HCT116 (cell line): ENCODE results near the gene BOD1.
"Not testable (repeated sequence)": the region's sequence is repeated elsewhere in the genome, so short reads cannot be mapped to it uniquely, and the experiment has no call there.

ENCODE experiments used
- ELF1 ChIP-seq: IDR thresholded peaks from 2 replicates; pipeline ENCODE4 v1.6.1; 2012; ENCODE audit warnings: low read depth, borderline replicate concordance
- POLR2A ChIP-seq: IDR thresholded peaks from 2 replicates; pipeline ENCODE4 v1.7.0; 2011; ENCODE audit warnings: borderline replicate concordance; ENCODE audit not compliant: insufficient read depth, insufficient read length; ENCODE audit errors: extremely low read depth
- POLR2AphosphoS5 ChIP-seq: IDR thresholded peaks from 2 replicates; pipeline ENCODE4 v1.6.1; 2011; ENCODE audit warnings: mild to moderate bottlenecking, low read depth, low read length, moderate library complexity
- RAD21 ChIP-seq: IDR thresholded peaks from 2 replicates; pipeline ENCODE4 v1.6.1; 2012; ENCODE audit warnings: low read depth, mild to moderate bottlenecking
- ZNF274 ChIP-seq: fragments of 200-500 bp; sonication (Bioruptor generic); IDR thresholded peaks from 2 replicates; pipeline ENCODE4 v1.6.1; 2014; ENCODE audit warnings: mild to moderate bottlenecking, low read depth, low read length, inconsistent platforms
- TF ChIP-seq, protein P1 (sequence below), 3 experiments: fragments of 200-600 bp in 1 of 3; sonication (generic) in 1 of 3; IDR thresholded peaks in 2 of 3; conservative IDR thresholded peaks in 1 of 3; 2 replicates each; pipeline ENCODE4 v1.5.1; 2012 to 2017; ENCODE audit warnings: low read depth in 2 of 3, low read length in 2 of 3, antibody characterized with exemption in 1 of 3, borderline replicate concordance in 1 of 3, control low read depth in 1 of 3, mild to moderate bottlenecking in 1 of 3, mixed read lengths in 1 of 3, mixed run types in 1 of 3, moderate library complexity in 1 of 3; ENCODE audit not compliant: insufficient read depth in 1 of 3
- TF ChIP-seq, protein P2 (sequence below): IDR thresholded peaks from 2 replicates; pipeline ENCODE4 v1.6.1; 2011; ENCODE audit warnings: mild to moderate bottlenecking, low read length, moderate library complexity; ENCODE audit not compliant: insufficient replicate concordance; ENCODE audit errors: extremely low read depth

DNA sequence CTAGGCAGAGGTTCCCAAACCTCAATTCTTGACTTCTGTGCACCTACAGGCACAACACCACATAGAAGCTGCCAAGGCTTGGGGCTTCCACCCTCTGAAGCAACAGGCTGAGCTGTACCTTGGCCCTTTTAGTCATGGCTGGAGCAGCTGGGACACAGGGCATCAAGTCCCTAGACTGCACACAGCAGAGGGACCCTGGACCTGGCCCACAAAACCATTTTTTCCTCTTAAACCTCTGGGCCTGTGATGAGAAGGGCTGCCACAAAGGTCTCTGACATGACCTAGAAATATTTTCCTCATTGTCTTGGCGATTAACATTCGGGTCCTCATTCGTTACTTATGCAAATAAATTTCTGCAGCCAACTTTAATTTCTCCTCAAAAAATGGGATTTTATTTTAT is 30.3 kb downstream of the BOD1 start:
- TF ChIP-seq, protein P1, sequence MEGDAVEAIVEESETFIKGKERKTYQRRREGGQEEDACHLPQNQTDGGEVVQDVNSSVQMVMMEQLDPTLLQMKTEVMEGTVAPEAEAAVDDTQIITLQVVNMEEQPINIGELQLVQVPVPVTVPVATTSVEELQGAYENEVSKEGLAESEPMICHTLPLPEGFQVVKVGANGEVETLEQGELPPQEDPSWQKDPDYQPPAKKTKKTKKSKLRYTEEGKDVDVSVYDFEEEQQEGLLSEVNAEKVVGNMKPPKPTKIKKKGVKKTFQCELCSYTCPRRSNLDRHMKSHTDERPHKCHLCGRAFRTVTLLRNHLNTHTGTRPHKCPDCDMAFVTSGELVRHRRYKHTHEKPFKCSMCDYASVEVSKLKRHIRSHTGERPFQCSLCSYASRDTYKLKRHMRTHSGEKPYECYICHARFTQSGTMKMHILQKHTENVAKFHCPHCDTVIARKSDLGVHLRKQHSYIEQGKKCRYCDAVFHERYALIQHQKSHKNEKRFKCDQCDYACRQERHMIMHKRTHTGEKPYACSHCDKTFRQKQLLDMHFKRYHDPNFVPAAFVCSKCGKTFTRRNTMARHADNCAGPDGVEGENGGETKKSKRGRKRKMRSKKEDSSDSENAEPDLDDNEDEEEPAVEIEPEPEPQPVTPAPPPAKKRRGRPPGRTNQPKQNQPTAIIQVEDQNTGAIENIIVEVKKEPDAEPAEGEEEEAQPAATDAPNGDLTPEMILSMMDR (IDR thresholded peaks at IDR 0.05 in 2 of 3, conservative IDR thresholded peaks at IDR 0.05 in 1 of 3; ENCODE audit: borderline replicate concordance in 1 of 3, insufficient read depth in 1 of 3, low read depth in 2 of 3, low read length in 2 of 3) = not testable (repeated sequence)
- TF ChIP-seq POLR2AphosphoS5, POLR2A, ZNF274, ELF1, RAD21: not testable (repeated sequence)
- TF ChIP-seq, protein P2, sequence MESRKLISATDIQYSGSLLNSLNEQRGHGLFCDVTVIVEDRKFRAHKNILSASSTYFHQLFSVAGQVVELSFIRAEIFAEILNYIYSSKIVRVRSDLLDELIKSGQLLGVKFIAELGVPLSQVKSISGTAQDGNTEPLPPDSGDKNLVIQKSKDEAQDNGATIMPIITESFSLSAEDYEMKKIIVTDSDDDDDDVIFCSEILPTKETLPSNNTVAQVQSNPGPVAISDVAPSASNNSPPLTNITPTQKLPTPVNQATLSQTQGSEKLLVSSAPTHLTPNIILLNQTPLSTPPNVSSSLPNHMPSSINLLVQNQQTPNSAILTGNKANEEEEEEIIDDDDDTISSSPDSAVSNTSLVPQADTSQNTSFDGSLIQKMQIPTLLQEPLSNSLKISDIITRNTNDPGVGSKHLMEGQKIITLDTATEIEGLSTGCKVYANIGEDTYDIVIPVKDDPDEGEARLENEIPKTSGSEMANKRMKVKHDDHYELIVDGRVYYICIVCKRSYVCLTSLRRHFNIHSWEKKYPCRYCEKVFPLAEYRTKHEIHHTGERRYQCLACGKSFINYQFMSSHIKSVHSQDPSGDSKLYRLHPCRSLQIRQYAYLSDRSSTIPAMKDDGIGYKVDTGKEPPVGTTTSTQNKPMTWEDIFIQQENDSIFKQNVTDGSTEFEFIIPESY = not testable (repeated sequence)
